ENCODE results near the gene MAML3.
A peak's percentile ranks its signal among the peaks of the same experiment; 100 is the strongest.

MAML3 gene

DNA sequence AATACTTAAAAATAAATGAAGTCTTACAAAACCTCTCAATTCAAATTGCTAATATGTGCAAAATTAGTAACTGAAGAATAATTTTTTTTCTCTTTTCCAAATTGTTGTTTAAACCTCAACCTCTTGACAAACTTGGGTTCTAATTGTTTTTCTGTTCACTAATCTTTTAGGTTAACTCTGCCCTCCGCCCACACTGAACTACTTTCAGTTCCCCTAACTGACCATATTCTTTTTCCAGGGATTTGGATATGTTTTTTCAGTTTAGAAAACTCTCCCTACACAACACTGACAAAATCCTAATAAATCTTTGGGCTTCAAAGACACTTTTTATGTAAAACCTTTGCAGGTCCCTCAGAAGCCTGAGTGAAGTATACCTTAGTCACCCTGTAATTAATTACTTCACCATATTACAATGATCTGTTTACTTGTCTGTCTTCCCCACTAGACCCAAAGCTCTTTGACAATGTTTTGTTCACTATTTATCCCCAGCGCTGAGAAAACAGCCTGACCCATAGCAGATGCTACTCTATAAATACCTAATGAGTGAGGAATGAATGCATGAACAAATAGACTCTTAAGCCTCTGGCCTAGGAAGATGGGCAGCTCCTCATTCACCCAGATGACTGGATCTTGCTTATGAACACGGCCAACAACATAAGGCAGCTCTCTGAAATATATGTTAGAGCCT, 134.9 kb downstream of the MAML3 start:
- no peak for DNase-seq (ENCODE audit: insufficient read length, low spot score)
- no peak for FAIRE-seq
- TF ChIP-seq, protein P1, sequence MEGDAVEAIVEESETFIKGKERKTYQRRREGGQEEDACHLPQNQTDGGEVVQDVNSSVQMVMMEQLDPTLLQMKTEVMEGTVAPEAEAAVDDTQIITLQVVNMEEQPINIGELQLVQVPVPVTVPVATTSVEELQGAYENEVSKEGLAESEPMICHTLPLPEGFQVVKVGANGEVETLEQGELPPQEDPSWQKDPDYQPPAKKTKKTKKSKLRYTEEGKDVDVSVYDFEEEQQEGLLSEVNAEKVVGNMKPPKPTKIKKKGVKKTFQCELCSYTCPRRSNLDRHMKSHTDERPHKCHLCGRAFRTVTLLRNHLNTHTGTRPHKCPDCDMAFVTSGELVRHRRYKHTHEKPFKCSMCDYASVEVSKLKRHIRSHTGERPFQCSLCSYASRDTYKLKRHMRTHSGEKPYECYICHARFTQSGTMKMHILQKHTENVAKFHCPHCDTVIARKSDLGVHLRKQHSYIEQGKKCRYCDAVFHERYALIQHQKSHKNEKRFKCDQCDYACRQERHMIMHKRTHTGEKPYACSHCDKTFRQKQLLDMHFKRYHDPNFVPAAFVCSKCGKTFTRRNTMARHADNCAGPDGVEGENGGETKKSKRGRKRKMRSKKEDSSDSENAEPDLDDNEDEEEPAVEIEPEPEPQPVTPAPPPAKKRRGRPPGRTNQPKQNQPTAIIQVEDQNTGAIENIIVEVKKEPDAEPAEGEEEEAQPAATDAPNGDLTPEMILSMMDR (IDR thresholded peaks at IDR 0.05; ENCODE audit: insufficient read depth, missing control alignments) = no peak

DNA sequence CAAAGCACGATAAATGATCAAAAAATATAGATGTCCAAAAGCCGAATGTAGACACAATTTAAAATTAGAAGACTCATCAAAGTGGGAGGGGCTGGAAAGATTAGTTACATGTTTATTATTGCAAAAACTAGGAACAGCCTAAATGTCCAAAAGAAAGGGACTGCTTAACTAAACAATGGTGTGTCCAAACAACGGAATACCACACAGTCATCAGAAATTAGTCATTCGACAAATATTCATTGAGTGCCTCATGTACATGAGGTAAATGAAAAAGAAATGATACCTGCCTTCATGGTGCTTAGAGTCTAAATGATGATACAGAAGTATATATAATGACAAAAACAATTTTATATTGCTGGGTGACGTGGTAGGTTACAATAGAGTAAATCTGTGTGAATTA, 139.7 kb downstream of the MAML3 start:
- TF ChIP-seq, protein P1 (IDR thresholded peaks at IDR 0.05; ENCODE audit: insufficient read depth, missing control alignments) = no peak
- no peak for FAIRE-seq
- no peak for DNase-seq (ENCODE audit: insufficient read length, low spot score)

DNA sequence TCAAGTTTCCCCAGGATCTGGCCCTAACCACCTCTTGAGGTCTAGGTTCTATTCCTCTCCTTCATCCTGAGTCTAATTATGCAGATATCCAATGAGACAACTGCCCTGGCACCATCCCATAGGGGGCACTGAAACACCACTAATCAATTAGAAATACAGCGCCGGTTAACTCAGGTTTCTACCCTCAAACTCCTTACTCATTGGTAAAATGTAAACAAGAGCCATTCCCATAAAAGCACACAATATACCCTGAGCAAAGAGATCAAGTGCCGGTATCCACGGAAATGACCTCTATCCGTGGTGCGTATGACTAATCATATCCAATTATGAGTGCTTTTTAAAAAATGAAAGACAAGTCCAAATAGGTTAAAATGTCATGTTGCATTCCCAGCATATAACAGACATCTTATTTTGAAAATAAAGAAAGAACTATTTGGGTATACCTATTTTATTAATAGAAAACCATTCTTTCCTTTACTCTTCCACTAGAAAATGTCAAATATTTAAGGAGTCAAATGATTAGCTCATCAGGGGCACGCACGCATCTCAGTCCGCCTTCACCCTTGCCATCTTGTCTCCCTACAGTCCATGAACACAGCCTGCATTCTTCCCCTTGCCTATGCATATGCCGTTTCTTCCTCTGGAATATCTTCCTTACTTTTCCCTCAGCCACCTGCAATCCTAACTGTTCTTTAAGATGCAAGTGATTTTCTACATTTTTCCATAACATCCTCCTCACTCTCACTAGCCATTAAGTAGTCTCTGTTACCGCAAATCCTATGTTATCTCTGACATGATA, 141.1 kb downstream of the MAML3 start:
- TF ChIP-seq, protein P1 (IDR thresholded peaks at IDR 0.05; ENCODE audit: insufficient read depth, missing control alignments) = peak; percentile 26
- DNase-seq (ENCODE audit: insufficient read length, low spot score) (no peak), FAIRE-seq (no peak)

DNA sequence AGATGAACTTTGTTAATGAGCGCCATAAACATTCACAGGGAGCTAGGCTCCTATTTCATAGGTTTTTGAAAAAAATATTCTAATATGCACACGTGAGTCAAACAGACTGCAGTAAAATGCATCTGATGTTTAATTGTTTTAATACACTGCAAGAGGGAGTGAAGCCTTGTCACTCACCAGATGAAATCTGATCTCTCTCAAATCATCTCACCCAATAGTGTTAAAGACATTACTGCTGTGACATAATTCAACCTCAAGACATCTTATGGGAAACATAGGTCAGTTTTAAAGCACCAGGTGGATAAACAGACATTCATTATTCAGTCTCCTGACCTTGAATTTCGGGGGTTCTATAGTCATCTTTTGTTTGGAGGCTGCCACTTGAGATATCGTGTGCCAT, 148.3 kb downstream of the MAML3 start:
- DNase-seq (ENCODE audit: insufficient read length, low spot score) = no peak
- TF ChIP-seq, protein P1 (IDR thresholded peaks at IDR 0.05; ENCODE audit: insufficient read depth, missing control alignments) = no peak
- peak; percentile 70 for FAIRE-seq

DNA sequence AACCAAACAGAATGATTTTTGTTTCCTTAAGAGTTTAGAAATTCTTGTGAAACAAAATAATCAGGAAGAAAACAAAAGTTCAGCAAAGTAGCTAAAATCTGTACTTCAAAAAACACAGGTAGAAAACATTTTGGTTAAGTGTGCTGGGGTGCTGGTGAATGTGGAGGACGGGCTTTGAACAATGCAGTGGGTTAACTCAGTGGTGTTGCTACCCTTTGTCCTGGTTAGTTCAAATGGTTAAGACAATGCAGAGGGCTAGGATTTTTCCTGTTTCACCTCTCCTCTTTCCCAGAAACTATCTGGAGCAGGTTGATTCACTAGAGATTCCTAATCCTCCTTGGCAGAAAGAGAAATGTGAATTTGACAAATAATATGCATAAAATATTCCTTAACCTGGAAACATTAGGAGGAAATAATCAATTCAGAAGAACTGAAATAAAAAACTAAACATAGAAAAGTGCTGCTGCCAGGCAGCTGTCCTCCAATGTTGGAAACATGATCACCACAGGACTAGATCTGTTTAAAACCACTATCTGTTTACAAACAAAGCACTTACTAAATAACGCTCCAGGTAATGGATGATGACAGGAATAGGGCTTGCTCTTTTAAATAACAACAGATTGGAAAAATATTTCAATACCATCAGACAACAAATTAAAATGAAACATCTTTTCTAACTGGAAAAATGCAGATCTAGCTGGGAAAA, 148.9 kb downstream of the MAML3 start:
- TF ChIP-seq, protein P1 (IDR thresholded peaks at IDR 0.05; ENCODE audit: insufficient read depth, missing control alignments) = no peak
- DNase-seq (ENCODE audit: insufficient read length, low spot score) (no peak), FAIRE-seq (peak; percentile 85)

DNA sequence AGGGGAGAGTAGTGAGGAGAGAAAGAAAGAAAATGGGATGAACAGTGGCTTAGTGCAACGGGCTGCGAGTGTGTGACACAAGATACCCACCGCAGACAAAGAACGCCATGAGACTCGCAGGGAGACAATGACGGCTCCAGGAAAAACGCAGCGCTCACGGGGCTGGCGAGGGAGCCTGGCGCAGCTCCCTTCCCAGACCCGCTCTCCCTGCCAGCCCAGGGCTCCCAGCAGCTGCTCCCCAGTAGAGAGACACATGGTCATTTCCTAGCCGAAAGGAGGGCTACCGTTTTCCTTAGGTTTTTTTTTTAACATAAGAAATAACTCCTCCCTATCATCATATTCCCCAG, 149.5 kb downstream of the MAML3 start:
- TF ChIP-seq, protein P1 (IDR thresholded peaks at IDR 0.05; ENCODE audit: insufficient read depth, missing control alignments) = no peak
- FAIRE-seq = no peak
- no peak for DNase-seq (ENCODE audit: insufficient read length, low spot score)
